ENCODE data around the gene HERC2. TPM values are rescaled to one million over a fixed set of nuclear protein-coding genes. Genes with fewer than 3 reads are reported as not detected.

The HERC2 gene
- total and polyA plus RNA-seq, 10 donors = 16.1 to 79.8 (median 58.9) TPM

GRCh38 chr15:28286031-28286430 is 35.9 kb downstream of the HERC2 start:
- WGBS, 5 donors = 94 to 96% (median 95%) methylated on average over 3 of the region's 3 CpGs
- peaks cover 0 to 21% (median 11%) of the 10 kb centered on the region in 8 donors for H3K9me3 ChIP-seq
- H3K4me3 ChIP-seq = no peak overlapping the region
- TF ChIP-seq POLR2AphosphoS5 (IDR thresholded peaks at IDR 0.05) (no peak), POLR2A (IDR thresholded peaks at IDR 0.05) (no peak)
- TF ChIP-seq, protein P1, sequence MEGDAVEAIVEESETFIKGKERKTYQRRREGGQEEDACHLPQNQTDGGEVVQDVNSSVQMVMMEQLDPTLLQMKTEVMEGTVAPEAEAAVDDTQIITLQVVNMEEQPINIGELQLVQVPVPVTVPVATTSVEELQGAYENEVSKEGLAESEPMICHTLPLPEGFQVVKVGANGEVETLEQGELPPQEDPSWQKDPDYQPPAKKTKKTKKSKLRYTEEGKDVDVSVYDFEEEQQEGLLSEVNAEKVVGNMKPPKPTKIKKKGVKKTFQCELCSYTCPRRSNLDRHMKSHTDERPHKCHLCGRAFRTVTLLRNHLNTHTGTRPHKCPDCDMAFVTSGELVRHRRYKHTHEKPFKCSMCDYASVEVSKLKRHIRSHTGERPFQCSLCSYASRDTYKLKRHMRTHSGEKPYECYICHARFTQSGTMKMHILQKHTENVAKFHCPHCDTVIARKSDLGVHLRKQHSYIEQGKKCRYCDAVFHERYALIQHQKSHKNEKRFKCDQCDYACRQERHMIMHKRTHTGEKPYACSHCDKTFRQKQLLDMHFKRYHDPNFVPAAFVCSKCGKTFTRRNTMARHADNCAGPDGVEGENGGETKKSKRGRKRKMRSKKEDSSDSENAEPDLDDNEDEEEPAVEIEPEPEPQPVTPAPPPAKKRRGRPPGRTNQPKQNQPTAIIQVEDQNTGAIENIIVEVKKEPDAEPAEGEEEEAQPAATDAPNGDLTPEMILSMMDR (IDR thresholded peaks at IDR 0.05 in 8 of 11, conservative IDR thresholded peaks at IDR 0.05 in 3 of 11) = no peak
- peaks cover 0 to 39% (median 11%) of the 10 kb centered on the region in 6 donors for H3K36me3 ChIP-seq
- intact Hi-C loops (cut with DNase I; ENCODE audit: low total_unique reads) = no loop called here
- DNase-seq = no peak
- H3K4me1 ChIP-seq = peaks cover 0 to 9% (median 0%) of the 10 kb centered on the region in 6 donors
- H3K27ac ChIP-seq = no peak overlapping the region
- H3K27me3 ChIP-seq (replicated peaks in 1 of 7) = no peaks in the 10 kb centered on the region

DNA sequence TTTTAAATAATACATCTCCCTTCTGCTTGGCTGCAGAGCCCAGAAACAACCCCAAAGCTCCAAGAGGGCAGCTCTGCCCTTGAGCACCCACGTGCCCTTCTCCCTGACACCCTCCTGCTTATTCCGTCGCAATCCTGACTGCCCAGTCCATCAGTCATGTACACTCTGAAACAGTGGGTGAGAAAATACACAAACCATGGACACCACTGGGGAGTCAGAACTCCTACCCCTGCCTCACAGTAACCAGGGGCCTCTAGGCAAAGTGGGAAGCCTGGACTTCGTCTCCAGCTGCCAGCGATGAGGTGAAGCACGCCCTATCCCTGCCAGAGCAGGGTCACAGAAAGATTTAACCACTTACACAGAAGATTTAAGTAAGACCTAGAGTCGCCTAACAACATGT is 40.1 kb downstream of the HERC2 start:
- Histone ChIP-seq H3K4me3 (no peak overlapping the region), H3K4me1 (no peaks in the 10 kb centered on the region), H3K9me3 (peaks cover 0 to 10% (median 0%) of the 10 kb centered on the region in 8 donors), H3K27me3 (replicated peaks in 1 of 7) (no peaks in the 10 kb centered on the region), H3K27ac (no peak overlapping the region), H3K36me3 (peaks cover 0 to 57% (median 13%) of the 10 kb centered on the region in 6 donors)
- WGBS, 5 donors = 93 to 98% (median 95%) methylated on average over 7 of the region's 7 CpGs
- TF ChIP-seq, protein P1 (IDR thresholded peaks at IDR 0.05 in 8 of 11, conservative IDR thresholded peaks at IDR 0.05 in 3 of 11) = no peak
- TF ChIP-seq POLR2A (IDR thresholded peaks at IDR 0.05) (no peak), POLR2AphosphoS5 (IDR thresholded peaks at IDR 0.05) (no peak)
- intact Hi-C loops (cut with DNase I; ENCODE audit: low total_unique reads) = no loop called here
- no peak for DNase-seq

DNA sequence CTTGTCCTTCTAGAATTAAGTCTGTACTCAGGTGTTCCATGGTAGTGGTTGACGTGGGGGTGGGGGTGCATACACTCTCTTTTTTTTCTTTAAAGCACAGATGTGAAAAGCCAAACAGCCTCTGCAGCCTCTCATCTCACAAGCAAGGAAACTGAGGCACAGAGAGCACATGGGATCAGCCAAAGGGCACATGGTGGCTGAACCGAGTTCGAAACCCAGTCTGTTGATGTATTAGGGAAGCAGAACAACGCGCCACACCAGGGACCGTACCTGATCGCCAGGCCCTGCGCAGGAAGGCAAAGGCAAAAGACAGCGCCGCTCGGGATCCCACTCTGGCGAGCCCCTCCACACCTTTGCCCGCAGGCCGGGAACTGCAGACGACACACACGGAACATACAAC is 47.3 kb downstream of the HERC2 start:
- 97 to 99% (median 97%) methylated on average over 16 of the region's 16 CpGs for WGBS, 5 donors
- DNase-seq = no peak
- Histone ChIP-seq H3K9me3 (no peaks in the 10 kb centered on the region), H3K4me3 (no peak overlapping the region), H3K4me1 (peaks cover 0 to 7% (median 0%) of the 10 kb centered on the region in 6 donors), H3K27ac (no peak overlapping the region), H3K27me3 (replicated peaks in 1 of 7) (no peaks in the 10 kb centered on the region), H3K36me3 (peaks cover 0 to 93% (median 37%) of the 10 kb centered on the region in 6 donors)
- intact Hi-C loops (cut with DNase I; ENCODE audit: low total_unique reads) = no loop called here
- TF ChIP-seq POLR2AphosphoS5 (IDR thresholded peaks at IDR 0.05) (no peak), POLR2A (IDR thresholded peaks at IDR 0.05) (no peak)
- TF ChIP-seq, protein P1 (IDR thresholded peaks at IDR 0.05 in 8 of 11, conservative IDR thresholded peaks at IDR 0.05 in 3 of 11) = no peak

DNA sequence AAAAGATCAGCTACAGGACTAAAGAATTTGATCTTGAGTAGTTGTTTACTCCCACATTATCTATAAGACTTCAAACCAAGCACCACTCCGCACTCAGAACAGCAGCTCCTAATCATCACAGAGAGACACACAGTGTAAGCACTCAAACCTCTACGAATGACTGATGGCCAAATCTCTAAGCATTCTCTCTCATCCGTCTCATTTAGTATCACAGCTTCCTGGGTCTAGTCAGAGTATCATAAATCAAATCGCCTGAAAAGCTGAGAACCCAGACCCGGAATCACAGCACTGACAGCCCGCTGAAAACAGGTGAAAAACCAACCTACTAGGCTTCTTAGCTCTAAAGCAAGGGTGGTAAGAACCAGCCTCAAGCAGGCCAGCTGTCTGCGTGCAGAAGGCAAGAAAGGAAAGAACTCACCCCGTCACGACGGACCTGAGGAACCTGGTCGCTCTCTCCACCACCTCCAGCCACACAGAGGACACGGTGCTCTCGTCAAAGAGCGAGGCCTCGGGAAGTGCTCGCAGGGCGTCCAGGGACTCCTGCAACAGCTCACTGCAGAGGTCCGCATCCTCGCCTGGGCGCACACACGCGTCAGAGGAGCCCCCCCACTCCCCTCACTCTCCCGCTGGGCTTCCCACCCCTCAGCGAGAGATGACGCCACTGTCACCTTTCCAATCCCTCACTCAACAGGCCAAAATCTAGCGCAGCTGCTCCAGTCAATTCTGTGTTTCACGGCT is 47.9 kb downstream of the HERC2 start:
- TF ChIP-seq, protein P1 (IDR thresholded peaks at IDR 0.05 in 8 of 11, conservative IDR thresholded peaks at IDR 0.05 in 3 of 11) = no peak
- TF ChIP-seq POLR2AphosphoS5 (IDR thresholded peaks at IDR 0.05) = no peak
- no peak for TF ChIP-seq POLR2A (IDR thresholded peaks at IDR 0.05)
- H3K27ac ChIP-seq = no peak overlapping the region
- no peak for DNase-seq
- intact Hi-C loops (cut with DNase I; ENCODE audit: low total_unique reads) = no loop called here
- H3K9me3 ChIP-seq = no peaks in the 10 kb centered on the region
- peaks cover 0 to 93% (median 42%) of the 10 kb centered on the region in 6 donors for H3K36me3 ChIP-seq
- WGBS, 5 donors = 93 to 95% (median 94%) methylated on average over 27 of the region's 27 CpGs
- H3K27me3 ChIP-seq (replicated peaks in 1 of 7) = no peaks in the 10 kb centered on the region
- H3K4me1 ChIP-seq = peaks cover 0 to 7% (median 0%) of the 10 kb centered on the region in 6 donors
- H3K4me3 ChIP-seq = no peak overlapping the region

Measured in spleen (tissue), 11 donors.